COLO829 (cell line): ENCODE results near the gene SYT5.
"Not testable (repeated sequence)": the region's sequence is repeated elsewhere in the genome, so short reads cannot be mapped to it uniquely, and the experiment has no call there.

Experiments
- DNase-seq: peaks from one replicate; pipeline ENCODE4 v3.0.0; 2012; ENCODE audit warnings: low spot score

SYT5 gene

DNA sequence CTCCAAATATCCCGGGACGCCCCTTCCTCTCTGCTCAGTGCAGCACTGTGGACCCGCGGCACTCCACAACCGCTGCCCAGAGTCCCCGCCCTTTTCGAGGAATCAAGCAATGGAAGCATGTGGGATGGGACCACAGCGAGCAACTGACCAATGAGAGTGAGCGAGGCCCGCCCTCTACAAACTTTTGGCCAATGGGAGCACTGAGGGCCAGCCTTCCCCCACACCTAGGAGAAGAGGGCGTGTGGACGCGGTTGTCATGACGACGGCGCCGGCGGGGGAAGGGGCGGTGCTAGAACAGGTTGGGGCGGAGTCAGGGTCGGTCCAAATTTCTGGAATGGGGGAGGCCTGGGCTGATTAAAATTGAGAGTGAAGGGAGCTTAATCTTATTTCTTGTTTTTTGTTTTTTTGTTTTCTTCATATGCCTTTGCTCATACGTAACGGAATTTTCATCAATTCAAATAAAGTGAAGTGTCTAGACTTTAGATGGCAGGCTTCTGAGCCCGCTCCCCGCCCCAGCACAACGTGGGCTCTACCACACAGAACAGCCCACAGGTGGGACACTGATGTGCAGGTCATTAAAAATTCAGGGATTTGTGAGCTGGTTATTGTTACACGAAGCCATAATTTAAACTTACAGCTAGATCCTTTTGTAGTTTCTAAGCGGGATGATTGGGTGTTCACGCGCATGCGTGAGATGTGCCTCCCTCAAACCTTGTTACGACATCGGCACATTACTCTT lies 13.4 kb downstream of the SYT5 start, which contains the start of gene DNAAF3:
TSS of gene DNAAF3 (minus strand) at position 84 of the 739 bp plus-strand sequence. CDS start 200 bp downstream, outside the sequence.
- peak; percentile 100 for DNase-seq

DNA sequence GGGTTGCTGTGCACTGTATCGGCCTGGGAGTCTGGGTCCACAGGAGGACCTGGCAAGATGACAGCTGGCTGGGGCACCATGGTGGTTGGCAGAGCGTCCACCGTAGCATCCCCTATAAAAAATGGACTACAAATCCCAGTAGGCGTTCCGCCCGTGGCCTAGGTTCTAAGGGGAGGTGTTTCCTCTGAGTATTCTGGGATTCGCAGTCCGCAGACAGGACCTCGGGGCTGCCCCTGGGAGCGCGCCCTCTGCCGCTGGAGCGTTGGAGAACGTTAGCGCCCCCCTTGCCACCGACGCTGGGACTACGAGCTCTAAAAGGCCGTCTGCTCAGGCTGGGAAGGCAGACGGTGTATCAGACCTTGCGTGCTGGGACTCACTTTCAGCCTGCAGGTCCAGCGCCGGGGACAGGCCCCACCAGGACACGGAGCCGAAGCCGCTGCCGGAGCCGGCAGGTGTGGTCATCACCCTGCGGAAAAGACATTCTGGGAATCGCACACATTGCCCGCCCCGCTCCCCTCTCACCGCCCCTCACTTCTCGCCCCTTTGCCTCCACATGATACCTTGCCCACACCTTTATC lies 14.0 kb downstream of the SYT5 start:
- DNase-seq: peak; percentile 79

DNA sequence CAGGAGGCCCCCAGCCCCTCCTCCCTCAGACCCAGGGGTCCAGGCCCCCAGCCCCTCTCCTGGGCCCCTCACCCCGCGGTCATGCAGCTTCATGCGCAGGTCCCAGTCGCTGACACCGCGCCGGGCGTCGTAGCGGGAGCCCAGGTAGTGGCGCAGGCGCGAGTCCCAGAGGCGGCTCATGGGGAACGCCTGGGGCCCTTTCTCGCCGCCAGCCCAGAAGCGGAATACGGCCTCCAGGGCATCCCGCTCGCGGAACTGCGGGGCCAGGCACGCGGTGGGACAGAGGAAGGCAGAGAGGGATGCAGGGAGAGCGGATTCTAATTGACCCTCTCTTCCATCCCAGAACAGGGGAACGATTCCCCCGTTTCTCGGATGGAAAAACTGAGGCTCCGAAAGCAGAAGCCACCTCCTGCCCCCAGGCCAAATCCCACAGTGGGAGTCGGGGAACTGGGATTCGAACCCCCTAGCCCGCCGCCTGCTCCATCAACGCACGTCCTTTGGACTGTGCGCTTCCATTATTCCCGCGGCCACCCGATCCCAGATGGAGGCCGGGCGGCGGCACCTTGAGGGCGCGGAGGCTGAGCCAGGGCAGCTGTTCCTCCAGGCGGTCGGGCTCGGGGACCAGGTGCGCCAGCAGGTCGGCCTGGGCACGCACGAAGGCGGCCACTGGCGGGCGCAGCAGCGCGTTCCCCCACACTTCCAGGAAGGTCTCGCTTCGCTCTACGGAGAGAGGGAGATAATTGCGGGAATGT lies 18.3 kb downstream of the SYT5 start:
- no peak for DNase-seq

DNA sequence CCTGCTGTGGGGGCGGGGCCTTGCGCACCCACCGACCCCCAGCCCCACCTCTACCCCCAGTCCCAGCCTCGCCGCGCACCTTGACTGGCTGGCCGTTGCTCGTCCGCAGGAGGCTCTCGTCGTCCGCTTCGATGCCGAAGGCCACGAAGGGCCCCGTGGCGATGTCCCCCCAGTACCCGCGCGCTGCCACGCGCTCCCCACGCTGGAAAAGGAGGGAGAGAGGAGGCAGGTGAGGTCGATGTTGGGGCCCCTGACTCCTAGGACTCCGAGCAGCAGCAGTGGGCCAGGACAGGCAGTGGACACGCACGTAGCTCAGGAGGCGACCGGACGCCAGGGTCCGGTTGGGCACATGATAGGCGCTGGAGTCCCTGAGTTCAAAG lies 19.1 kb downstream of the SYT5 start:
- DNase-seq: no peak

DNA sequence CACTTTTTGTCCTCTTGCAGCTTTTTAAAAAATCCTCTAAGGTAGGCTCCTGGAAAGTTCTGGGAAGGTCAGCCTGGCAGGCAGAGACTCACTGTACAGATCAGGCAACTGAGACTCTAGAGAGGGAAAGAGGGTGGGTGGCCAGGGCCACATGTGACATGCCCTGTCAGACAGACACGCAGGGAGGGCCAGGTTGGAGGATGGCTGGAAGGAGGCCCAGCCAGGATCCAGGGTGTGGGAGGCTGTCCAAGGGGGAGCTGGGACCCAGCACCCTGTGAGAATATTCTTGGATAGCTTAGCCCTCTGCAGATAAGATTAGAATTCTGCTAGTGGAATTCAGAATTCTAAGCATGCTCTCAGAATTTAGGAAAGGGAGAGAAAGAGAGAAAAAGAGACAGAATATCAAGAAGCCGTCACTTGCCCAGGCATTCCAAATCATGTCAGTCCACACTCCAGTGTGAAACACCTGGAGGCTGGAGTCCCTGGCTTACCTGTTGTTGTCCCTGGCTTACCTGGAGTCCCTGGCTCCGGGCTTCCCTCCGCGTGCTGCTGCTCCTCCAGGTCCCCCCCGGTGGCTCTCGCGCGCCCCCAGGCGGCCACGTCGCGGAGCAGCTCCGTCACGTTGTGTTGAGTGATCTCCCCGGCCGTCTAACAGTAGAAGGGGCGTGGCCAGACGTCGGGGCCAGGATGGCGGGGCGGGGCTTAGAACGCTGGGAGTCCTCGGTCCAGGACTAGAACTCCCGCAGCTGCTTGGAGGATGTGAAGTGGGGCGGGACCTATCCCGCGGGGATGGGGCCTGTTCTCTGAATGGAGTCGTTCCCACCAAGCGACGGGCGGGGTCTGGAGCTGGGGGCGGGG lies 19.7 kb downstream of the SYT5 start:
- peak; percentile 99 for DNase-seq

DNA sequence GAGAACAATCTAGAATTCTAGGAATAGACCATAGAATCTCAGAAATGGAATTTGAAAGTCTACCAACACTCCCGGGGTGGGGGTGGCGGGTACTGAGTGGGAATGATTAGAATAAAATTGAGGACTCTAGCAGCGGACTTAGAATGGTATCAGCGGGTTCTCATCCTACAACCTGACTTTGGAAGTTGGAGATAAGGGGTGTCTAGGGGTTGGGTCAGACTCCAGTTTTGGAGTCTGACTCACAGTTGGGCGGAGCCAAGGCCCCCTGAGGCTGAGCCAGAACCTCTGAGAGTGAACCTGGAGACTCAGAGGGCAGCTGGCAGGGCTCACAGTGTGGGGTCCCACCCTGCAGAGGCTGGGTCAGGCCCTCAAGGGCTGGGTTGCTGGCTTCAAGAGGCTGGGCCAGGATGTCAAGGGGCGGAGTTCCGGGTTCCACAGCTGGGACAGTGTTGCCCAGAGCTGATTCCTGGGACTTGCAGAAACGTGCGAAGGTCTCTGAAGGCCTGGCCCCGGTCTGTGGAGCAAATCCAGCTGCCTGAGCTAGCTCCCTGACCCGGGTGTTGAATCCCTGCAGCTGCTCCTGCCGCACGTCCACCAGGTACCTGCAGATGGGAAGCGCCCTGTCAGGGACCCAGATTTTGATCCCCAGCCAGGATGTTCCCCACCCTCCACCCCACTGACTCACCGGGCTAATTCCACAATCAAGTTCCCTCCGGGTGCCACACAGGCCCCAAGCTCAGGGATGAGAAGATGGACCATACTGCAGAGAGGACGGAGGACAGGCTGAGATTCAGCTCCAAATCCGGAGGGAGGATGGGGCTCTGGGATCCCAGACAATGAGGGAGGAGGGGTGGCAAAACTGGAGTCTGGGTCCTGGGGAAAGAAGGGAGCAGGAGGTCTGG lies 21.0 kb downstream of the SYT5 start:
- DNase-seq: no peak

DNA sequence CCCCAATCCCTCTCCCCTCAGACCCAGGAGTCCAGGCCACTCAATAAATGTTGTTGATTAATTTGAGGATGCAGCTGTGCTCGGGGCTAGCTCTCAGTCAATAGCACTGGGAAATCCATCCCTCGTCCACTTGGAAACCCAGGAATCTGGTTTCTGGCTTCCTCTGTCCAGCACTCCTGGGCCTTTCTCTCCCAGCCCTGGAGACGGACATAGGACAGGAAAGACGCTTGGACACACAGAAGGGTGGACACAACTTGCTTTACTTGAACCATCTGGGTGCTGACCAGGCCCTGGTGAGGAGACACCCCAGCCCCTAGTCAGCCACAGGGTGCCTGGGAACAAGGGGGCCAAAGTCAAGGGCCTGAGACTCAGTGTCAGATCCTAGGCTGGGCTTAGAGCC lies 21.7 kb downstream of the SYT5 start:
- DNase-seq: no peak

DNA sequence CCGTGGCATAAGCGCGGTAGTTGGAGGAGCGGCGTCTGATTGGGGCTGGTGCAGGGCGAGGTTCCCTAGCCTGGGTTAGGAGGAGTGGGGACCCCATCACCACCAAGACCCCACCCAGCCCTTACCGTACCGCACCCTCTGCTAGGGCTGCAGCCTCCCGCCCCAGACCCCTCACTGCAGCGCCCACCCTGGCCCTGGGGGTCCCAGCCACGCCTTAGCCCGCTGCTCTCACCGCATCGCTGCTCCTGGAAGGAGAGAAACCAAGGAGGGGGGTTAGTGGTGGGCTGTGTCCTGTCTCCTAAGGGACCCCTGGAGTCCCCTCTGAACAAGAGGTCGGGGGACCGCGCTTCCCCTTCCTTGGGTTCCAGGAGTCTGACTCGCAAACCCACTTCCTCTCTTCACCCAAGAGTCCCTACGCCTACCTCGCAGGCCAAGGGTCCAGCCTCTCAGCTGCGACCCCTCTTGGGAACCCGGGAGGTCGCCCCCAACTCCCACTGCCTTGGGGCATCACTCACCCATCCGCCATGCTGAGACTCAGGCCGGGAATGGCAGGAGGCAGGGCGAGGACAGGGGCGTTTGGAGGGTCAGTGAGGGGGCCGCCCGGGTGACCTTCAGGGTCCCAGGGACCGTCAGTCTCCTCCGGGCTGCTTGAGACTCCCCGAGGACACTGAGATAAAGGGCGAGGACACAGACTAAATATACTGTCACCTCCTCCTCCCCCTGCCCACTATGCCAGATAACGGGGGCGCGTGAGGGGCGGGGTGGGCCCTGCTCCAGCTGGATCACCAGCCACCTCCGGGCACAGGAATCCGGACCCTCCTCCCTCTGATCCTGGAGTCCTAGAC lies 22.8 kb downstream of the SYT5 start, which contains the start of gene TNNI3:
TSS of gene TNNI3 (minus strand) at position 669 of the 845 bp plus-strand sequence. CDS start at position 526, 143 bp downstream.
- DNase-seq: no peak

DNA sequence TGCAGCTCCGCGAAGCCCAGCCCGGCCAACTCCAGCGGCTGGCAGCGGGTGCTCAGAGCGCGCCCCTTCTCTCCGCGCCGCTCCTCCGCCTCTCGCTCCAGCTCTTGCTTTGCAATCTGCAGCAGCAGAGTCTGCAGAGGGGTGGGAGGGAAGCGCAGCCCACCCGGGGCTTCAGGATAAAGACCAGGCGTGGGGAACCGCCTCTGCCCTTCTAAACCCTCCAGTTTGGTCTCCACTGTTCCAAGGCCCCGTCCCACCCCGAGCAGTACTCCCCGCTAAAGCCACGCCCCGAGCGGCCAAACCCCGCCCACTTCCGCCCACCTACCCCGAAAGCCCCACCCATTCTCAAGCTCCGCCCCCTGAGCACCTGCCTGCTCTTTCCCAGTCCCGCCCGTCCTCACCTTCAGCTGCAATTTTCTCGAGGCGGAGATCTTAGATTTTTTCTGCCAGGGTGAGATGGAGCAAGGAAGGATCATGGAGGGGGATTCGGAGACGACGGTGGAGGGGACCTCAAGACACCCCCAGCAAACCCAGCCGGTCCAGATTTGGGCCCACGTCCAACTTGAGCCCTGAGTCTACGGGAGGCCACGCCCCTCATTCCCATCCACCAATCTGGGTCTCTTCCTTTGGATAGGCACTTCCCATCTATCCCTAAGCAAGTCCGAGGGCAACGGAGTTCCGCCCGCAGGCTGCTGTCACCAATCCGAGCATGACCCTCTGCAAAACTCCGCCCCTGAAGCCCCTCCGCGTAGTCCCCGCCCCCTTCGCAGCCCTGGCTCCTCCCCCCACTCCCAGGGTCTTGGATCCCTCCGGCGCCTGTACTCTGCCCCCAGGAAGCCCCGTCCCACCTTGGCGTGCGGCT lies 23.7 kb downstream of the SYT5 start:
- peak; percentile 75 for DNase-seq

DNA sequence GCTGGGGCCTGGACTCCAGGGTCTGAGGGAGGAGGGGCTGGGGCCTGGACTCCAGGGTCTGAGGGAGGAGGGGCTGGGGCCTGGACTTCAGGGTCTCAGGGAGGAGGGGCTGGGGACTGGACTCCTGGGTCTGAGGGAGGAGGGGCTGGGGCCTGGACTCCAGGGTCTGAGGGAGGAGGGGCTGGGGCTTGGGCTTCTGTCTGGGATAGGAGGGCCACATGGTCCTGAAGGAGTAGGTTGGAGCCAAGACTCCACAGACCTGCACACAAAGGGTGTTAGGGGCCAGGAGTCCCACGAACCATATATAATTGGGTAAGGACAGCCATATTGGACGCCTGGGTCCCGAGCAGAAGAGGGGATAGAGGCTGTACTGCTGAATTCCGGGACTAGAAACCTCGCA lies 24.3 kb downstream of the SYT5 start:
- not testable (repeated sequence) for DNase-seq

DNA sequence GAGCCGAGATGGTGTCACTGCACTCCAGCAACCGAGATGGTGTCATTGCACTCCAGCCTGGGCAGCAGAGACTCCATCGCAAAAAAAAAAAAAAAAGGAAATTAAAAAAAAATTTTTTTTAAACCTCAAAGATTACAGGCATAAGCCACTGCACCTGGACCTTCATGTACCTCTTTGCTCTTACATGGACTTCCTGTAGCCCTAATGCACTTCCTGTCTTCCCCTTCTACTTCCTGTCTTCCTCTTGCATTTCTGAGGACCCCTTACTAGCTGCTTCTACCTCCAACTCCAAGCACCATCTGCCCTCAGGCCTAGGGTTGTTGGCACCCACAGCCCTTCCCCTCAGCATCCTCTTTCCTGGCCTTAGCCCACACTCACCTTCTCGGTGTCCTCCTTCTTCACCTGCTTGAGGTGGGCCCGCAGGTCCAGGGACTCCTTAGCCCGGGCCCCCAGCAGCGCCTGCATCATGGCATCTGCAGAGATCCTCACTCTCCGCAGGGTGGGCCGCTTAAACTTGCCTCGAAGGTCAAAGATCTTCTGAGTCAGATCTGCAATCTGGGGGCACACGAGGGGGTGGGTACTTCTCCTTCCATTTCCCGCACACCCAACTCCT lies 26.3 kb downstream of the SYT5 start:
- no peak for DNase-seq

DNA sequence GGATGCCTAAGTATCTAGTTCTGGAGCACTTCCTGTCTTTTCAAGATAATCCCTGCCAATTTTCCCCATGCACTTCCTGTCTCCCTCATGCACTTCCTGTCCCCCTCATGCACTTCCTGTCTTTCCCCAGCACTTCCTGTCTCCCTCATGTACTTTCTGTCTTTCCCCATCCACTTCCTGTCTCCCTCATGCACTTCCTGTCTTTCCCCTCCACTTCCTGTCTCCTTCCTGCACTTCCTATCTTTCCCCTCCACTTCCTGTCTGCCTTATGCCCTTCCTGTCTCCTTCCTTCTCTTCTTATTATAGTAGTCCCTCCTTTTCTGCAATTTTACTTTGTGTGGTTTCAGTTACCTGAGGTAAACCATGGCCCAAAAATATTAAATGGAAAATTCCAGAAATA lies 28.1 kb downstream of the SYT5 start:
- no peak for DNase-seq

DNA sequence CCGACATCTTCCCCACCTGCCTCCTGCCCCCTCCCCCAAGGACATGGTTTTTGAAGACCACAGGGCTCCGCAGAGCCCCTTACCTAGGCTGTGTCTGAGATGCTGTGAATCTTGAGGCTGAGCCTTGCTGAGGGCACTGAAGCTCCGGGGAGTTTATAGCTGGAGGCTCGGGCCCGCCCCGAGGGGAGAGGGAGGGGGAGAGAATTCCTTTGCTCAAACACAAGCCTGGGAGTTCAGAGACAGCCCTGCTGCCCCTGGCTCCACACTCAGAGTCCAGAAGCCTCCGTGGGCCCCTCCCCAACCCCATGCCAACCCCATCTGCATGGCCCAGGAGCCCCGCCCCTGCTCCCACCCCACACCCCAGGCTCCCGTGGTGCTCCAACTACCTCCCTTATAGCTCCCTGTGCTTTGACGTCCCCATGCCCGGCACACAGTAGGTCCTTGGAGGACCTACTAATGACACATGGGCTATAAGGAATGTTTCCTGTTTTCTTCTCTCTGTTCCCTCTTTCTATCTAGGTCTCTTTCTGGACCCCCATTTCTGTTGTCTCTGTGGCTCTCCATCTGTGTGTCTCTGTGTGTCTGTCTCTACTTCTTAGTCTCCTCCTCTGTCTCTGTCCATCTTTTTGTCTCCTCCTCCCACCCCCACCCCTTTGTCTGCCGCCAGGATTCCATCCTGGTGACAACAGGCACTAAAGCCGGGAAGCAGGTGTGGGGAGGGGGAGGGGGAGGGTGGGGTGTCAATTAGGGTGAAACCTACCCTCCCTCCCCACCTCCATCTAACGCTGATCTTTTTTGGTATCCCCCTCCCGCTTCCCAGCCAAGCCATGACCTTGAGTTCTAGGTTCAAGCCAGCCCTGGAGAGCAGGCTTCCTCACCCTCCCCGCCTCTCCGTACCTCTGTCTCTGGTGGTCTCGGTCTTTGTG lies 30.7 kb downstream of the SYT5 start, which contains the start of gene TNNT1:
TSS of gene TNNT1 (minus strand) at position 129 of the 926 bp plus-strand sequence. CDS start 2,049 bp downstream, outside the sequence.
- DNase-seq: no peak

DNA sequence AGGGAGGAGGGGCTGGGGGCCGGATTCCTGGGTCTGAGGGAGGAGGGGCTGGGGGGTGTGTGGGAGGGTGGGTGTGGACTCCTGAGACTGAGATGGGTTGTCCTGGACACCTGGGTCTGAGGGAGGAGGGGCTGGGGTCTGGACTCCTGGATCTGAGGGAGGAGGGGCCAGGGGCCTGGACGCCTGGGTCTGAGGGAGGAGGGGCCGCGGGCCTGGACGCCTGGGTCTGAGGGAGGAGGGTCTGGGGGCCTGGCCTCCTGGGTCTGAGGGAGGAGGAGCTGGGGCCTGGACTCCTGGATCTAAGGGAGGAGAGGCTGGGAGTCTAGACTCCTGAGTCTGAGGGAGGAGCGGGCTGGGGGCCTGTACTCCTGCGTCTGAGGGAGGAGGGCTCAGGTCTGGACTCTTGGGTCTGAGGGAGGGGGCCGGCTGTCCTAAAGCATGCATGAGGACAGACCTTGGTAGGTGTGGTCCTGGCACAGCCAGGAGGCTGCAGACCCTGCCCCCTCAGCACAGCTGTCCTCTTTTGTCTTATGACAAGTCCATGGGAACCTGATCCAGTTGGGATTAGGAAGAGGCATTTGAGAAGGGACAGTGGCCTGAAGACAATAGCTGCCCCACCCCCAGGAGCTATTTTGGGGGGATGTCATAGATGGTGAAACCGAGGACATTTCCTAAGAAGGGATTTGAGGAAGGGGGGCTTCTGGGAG lies 32.4 kb downstream of the SYT5 start:
- no peak for DNase-seq

DNA sequence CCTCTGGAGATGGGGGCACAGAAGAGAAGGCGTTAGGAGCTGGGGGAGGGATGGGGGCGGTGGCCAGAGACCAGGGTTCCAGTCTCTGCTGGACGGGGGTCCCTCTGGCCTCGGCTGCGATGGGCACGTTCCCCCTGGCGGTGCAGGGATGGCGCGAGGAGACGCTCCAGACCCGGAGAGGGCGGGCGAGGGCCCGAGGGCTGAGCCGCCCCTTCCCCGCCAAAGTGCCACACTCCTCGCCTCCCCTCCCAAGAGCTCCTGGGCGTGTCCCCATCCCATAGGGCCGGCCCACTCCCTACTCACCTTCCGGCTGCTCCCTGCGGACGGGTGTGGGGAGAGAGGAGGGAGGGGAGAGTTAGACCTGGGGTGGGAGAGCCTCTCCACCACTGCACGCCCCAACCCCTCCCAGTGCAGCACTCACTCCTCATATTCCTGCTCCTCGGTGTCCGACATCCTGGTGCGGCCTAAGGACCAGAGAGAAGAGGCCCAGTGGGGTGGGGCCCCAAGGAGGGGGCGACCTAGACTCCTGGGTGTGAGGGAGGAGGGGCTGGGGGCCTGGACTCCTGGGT lies 33.3 kb downstream of the SYT5 start:
- DNase-seq: peak; percentile 85

DNA sequence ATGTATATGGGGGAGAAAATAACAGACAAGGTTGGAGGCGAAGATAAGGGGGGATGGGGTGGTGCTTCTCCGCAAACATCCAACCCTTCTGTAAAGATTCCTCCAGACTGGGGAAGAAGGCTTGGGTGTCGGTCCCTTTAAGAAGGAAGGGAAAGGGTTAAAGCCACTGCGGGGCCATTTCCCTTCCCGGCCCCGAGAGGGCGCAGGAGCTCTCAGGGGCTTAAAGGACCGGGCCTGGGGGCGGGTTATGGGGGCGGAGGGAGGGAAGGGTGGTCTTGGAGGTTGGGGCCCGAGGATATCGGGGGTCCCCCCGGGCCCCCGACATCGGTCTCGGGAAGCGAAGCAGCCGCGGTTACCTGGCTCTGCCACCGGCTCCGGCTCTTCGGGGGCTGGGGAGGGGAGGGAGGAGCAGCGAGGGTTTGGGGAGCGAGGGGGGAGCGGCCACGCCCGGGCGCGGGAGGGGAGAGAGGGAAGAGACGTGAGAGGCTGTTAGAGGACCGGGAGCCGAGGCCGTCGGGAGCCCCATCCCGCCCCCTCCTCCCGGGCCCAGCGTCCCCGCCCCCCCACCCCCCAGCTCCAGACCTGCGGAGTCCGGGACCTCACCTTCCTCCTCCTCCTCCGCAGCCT lies 33.9 kb downstream of the SYT5 start:
- DNase-seq: peak; percentile 86
